ENCODE data around the gene MS4A18. TPM values are rescaled to one million over a fixed set of nuclear protein-coding genes. Genes with fewer than 3 reads are reported as not detected.

MS4A18 gene
- total RNA-seq, 2 experiments from 2014 or later = not detected

DNA sequence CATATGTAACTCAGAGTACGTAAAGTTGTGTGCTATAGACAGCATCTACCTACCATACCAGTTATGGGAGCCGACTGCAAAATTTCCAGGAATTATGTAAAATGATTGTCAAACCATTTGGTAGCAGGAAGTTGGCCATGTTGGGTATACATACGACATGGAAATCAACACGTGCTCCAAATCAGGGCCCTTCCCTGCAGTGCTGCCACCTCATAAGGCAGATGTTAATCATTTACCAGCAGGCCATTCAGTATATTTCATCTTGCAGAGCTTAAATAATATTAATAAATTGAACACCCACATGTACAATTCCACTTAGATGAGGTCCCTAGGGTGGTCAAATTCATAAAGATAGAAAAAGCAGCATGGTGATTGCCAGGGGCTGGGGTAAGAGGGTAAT, 9.8 kb downstream of the MS4A18 start:
- no peaks in the 10 kb centered on the region for H3K36me3 Mint-ChIP-seq (ENCODE audit: low read depth)
- H3K4me3 Mint-ChIP-seq = no peak overlapping the region
- TF ChIP-seq, protein P1, sequence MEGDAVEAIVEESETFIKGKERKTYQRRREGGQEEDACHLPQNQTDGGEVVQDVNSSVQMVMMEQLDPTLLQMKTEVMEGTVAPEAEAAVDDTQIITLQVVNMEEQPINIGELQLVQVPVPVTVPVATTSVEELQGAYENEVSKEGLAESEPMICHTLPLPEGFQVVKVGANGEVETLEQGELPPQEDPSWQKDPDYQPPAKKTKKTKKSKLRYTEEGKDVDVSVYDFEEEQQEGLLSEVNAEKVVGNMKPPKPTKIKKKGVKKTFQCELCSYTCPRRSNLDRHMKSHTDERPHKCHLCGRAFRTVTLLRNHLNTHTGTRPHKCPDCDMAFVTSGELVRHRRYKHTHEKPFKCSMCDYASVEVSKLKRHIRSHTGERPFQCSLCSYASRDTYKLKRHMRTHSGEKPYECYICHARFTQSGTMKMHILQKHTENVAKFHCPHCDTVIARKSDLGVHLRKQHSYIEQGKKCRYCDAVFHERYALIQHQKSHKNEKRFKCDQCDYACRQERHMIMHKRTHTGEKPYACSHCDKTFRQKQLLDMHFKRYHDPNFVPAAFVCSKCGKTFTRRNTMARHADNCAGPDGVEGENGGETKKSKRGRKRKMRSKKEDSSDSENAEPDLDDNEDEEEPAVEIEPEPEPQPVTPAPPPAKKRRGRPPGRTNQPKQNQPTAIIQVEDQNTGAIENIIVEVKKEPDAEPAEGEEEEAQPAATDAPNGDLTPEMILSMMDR (IDR thresholded peaks at IDR 0.05) = no peak
- POLR2A ChIA-PET = no interaction called here
- no peaks in the 10 kb centered on the region for H3K4me1 Mint-ChIP-seq (ENCODE audit: low read depth)
- DNase-seq (no peak), ATAC-seq (no peak)
- intact Hi-C loops (cut with micrococcal nuclease) = no loop called here
- peaks cover 10% of the 10 kb centered on the region for H3K27me3 Mint-ChIP-seq
- no peaks in the 10 kb centered on the region for H3K9me3 Mint-ChIP-seq
- CTCF ChIA-PET = no interaction called here
- no peak overlapping the region for H3K27ac Mint-ChIP-seq

DNA sequence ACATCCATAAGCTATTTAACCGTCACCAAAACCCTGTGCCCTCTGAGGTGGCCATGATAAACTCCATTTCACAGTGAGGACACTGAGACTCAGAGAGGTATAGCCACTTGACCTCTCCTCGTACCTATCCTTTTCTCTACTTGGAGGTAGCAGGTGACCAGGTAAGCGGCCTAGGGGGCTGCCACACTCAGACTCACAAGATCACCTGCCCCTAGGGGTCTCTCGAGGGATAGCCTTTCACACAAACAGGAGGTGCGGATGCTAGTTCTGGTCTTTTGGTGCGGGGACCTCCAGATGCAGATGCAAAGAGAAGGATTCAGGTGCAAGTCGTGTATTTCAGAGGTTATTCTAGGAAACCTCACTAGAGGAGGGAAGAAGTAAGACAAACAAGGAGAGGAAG, 14.6 kb downstream of the MS4A18 start:
- Mint-ChIP-seq H3K27me3 (peaks cover 10% of the 10 kb centered on the region), H3K4me3 (no peak overlapping the region), H3K4me1 (ENCODE audit: low read depth) (no peaks in the 10 kb centered on the region), H3K9me3 (no peaks in the 10 kb centered on the region), H3K27ac (no peak overlapping the region), H3K36me3 (ENCODE audit: low read depth) (no peaks in the 10 kb centered on the region)
- TF ChIP-seq, protein P1 (IDR thresholded peaks at IDR 0.05) = no peak
- ChIA-PET CTCF (interaction anchor here (1.1 kb wide), 1 partner anchor 14 kb away, joined by 3 read pairs; no protein-coding TSS in a partner anchor), POLR2A (no interaction called here)
- intact Hi-C loops (cut with micrococcal nuclease) = no loop called here
- DNase-seq = no peak
- ATAC-seq = no peak

DNA sequence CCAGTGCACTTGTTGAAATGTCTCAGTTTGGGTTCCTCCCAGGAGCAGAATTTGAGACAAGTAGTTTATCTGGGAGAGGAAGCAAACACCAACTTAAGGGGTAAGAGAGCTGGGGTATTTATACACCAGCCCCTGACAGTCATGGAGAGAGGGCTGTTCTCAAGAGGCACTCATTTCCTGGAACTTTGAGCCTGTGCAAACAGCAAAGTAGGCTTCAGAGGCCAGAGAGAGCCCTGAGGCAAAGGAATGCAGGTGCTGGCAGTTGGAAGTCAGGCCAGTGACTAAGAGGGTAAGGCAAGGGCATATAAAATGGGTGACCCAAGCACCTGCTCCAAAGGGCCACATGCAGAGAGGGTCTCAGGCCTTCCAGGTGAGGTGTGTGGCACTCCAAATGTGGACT, 16.1 kb downstream of the MS4A18 start:
- intact Hi-C loops (cut with micrococcal nuclease) = no loop called here
- no peaks in the 10 kb centered on the region for H3K4me1 Mint-ChIP-seq (ENCODE audit: low read depth)
- no peaks in the 10 kb centered on the region for H3K9me3 Mint-ChIP-seq
- H3K27me3 Mint-ChIP-seq = peaks cover 10% of the 10 kb centered on the region
- H3K27ac Mint-ChIP-seq = no peak overlapping the region
- ATAC-seq (no peak), DNase-seq (no peak)
- TF ChIP-seq, protein P1 (IDR thresholded peaks at IDR 0.05) = no peak
- no peaks in the 10 kb centered on the region for H3K36me3 Mint-ChIP-seq (ENCODE audit: low read depth)
- H3K4me3 Mint-ChIP-seq = no peak overlapping the region
- CTCF ChIA-PET = interaction anchor here (1.2 kb wide), 1 partner anchor 36 kb away, joined by 3 read pairs; no protein-coding TSS in a partner anchor
- POLR2A ChIA-PET = no interaction called here

DNA sequence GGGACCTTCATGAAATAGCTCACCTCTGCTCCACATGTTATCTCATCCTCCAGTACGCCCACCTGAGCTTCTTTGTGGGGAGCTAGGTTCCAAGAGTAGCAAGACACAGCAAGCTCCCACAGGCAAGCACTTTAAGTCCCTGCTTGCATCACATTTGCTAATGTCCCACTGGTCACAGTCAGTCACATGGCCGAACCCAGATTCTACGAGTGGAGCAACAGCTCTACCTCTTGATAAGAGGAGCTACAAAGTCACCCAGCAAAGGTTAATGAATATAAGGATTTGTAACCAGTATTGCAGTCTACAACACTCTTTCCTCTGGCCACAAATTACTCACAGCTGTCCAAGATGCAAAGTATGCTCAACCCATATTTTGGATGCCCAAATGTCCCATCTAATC, 16.9 kb downstream of the MS4A18 start:
- intact Hi-C loops (cut with micrococcal nuclease) = no loop called here
- peaks cover 11% of the 10 kb centered on the region for H3K27me3 Mint-ChIP-seq
- H3K4me3 Mint-ChIP-seq = no peak overlapping the region
- no peak for DNase-seq
- ChIA-PET POLR2A (no interaction called here), CTCF (no interaction called here)
- no peak for ATAC-seq
- H3K36me3 Mint-ChIP-seq (ENCODE audit: low read depth) = no peaks in the 10 kb centered on the region
- H3K4me1 Mint-ChIP-seq (ENCODE audit: low read depth) = no peaks in the 10 kb centered on the region
- no peak overlapping the region for H3K27ac Mint-ChIP-seq
- TF ChIP-seq, protein P1 (IDR thresholded peaks at IDR 0.05) = no peak
- no peaks in the 10 kb centered on the region for H3K9me3 Mint-ChIP-seq

DNA sequence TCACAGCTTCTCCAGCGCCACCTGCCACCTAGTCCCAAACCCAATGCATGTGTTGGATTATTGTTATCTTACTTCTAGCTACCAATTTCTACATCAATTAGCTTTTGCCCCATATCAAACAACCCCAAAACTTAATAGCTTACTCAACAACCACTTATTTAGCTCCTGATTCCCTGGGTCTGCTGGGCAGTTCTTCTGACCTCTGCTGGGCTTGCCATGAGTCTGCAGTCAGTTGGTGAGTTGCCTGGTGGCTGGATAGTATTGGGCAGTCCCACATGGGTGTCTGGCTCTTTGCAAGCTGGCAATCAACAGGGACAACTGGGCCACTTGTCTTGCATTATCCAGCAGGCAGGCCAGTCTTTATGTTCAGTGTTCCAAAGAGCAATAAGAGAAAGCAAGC, 18.5 kb downstream of the MS4A18 start:
- POLR2A ChIA-PET = no interaction called here
- no peak for DNase-seq

More for the DNA sequence above, 18.5 kb downstream of the MS4A18 start:
- Mint-ChIP-seq H3K4me3 (no peak overlapping the region), H3K4me1 (ENCODE audit: low read depth) (no peaks in the 10 kb centered on the region), H3K27me3 (peaks cover 8% of the 10 kb centered on the region), H3K9me3 (peaks cover 3% of the 10 kb centered on the region), H3K27ac (no peak overlapping the region), H3K36me3 (ENCODE audit: low read depth) (no peaks in the 10 kb centered on the region)
- CTCF ChIA-PET = interaction anchor here (1.0 to 1.2 kb wide), 3 partner anchors 13 to 380 kb away, joined by 3 to 4 read pairs (median 3); partner anchors contain the start of gene MS4A15
- intact Hi-C loops (cut with micrococcal nuclease) = no loop called here
- no peak for ATAC-seq
- TF ChIP-seq, protein P1 (IDR thresholded peaks at IDR 0.05) = no peak
